ENCODE results near the gene TBX1.
"Not testable (repeated sequence)": the region's sequence is repeated elsewhere in the genome, so short reads cannot be mapped to it uniquely, and the experiment has no call there.

TBX1 gene

GRCh38 chr22:19765477-19766239 is 5.1 kb downstream of the TBX1 start:
- no peak for DNase-seq (ENCODE audit: low read depth)

GRCh38 chr22:19766240-19766510 is 5.6 kb downstream of the TBX1 start:
- no peak for DNase-seq (ENCODE audit: low read depth)

GRCh38 chr22:19766511-19767426 is 6.2 kb downstream of the TBX1 start:
- no peak for DNase-seq (ENCODE audit: low read depth)

- DNase-seq (ENCODE audit: low read depth): no peak
Measured at GRCh38 chr22:19767427-19768341, 7.1 kb downstream of the TBX1 start.

GRCh38 chr22:19769393-19769715 is 8.8 kb downstream of the TBX1 start:
- no peak for DNase-seq (ENCODE audit: low read depth)

- no peak for DNase-seq (ENCODE audit: low read depth)
Measured at GRCh38 chr22:19770349-19771220, 10.0 kb downstream of the TBX1 start.

GRCh38 chr22:19772422-19772672 is 11.8 kb downstream of the TBX1 start:
- DNase-seq (ENCODE audit: low read depth): no peak

- DNase-seq (ENCODE audit: low read depth): no peak
Measured at GRCh38 chr22:19772673-19773469, 12.3 kb downstream of the TBX1 start.

- no peak for DNase-seq (ENCODE audit: low read depth)
Measured at GRCh38 chr22:19773470-19774040, 13.0 kb downstream of the TBX1 start.

- no peak for DNase-seq (ENCODE audit: low read depth)
Measured at GRCh38 chr22:19774628-19775027, 14.1 kb downstream of the TBX1 start.

GRCh38 chr22:19775496-19776325 is 15.1 kb downstream of the TBX1 start:
- no peak for DNase-seq (ENCODE audit: low read depth)

GRCh38 chr22:19776433-19777031 is 16.0 kb downstream of the TBX1 start:
- DNase-seq (ENCODE audit: low read depth): no peak

GRCh38 chr22:19777192-19777591 is 16.6 kb downstream of the TBX1 start:
- DNase-seq (ENCODE audit: low read depth): not testable (repeated sequence)

- DNase-seq (ENCODE audit: low read depth): no peak
Measured at GRCh38 chr22:19779011-19779421, 18.4 kb downstream of the TBX1 start.

- no peak for DNase-seq (ENCODE audit: low read depth)
Measured at GRCh38 chr22:19779685-19780268, 19.2 kb downstream of the TBX1 start.

GRCh38 chr22:19782533-19782932 is 22.0 kb downstream of the TBX1 start:
- DNase-seq (ENCODE audit: low read depth): no peak

- DNase-seq (ENCODE audit: low read depth): no peak
Measured at GRCh38 chr22:19783586-19784383, 23.2 kb downstream of the TBX1 start.
